NCI-H2227 (cell line): ENCODE data around the gene OMP.
A peak's percentile ranks its signal among the peaks of the same experiment; 100 is the strongest.

Experiments
- DNase-seq: peaks from one replicate; lab custom pipeline; 2025; ENCODE audit not compliant: unreplicated experiment; lab: John Stamatoyannopoulos, UW

The OMP gene

GRCh38 chr11:77101043-77101537 is 1.6 kb upstream of the OMP start:
- DNase-seq = no peak

GRCh38 chr11:77103319-77103718 is 679 bp downstream of the OMP start:
- no peak for DNase-seq

- DNase-seq = no peak
Observed at GRCh38 chr11:77104727-77105126, 2.1 kb downstream of the OMP start.

- DNase-seq = no peak
Observed at GRCh38 chr11:77106321-77106720, 3.7 kb downstream of the OMP start.

GRCh38 chr11:77106759-77107158 is 4.1 kb downstream of the OMP start:
- DNase-seq = no peak

- DNase-seq = no peak
Observed at GRCh38 chr11:77107950-77108349, 5.3 kb downstream of the OMP start.

- no peak for DNase-seq
Observed at GRCh38 chr11:77108436-77108835, 5.8 kb downstream of the OMP start.

GRCh38 chr11:77109236-77110019 is 6.8 kb downstream of the OMP start:
- DNase-seq = no peak

- no peak for DNase-seq
Observed at GRCh38 chr11:77110836-77111235, 8.2 kb downstream of the OMP start.

GRCh38 chr11:77111277-77111676 is 8.6 kb downstream of the OMP start:
- no peak for DNase-seq

GRCh38 chr11:77111946-77112345 is 9.3 kb downstream of the OMP start:
- no peak for DNase-seq

- no peak for DNase-seq
Observed at GRCh38 chr11:77112641-77113381, 10.2 kb downstream of the OMP start.

- peak; percentile 54 for DNase-seq
Observed at GRCh38 chr11:77113382-77114088, 10.9 kb downstream of the OMP start.

GRCh38 chr11:77114089-77114463 is 11.4 kb downstream of the OMP start:
- DNase-seq = no peak

- no peak for DNase-seq
Observed at GRCh38 chr11:77115181-77115611, 12.6 kb downstream of the OMP start.

GRCh38 chr11:77115956-77116355 is 13.3 kb downstream of the OMP start:
- no peak for DNase-seq

- peak; percentile 85 for DNase-seq
Observed at GRCh38 chr11:77117492-77117891, 14.9 kb downstream of the OMP start.

- peak; percentile 43 for DNase-seq
Observed at GRCh38 chr11:77118086-77118485, 15.4 kb downstream of the OMP start.

GRCh38 chr11:77118971-77119370 is 16.3 kb downstream of the OMP start:
- DNase-seq = no peak

GRCh38 chr11:77119531-77119936 is 16.9 kb downstream of the OMP start:
- DNase-seq = no peak

GRCh38 chr11:77120571-77120970 is 17.9 kb downstream of the OMP start:
- DNase-seq = no peak
